HL-60 (cell line): Measurements from ENCODE around the gene COX7A2.

Experiments
- DNase-seq, 2 experiments: peaks; one replicate each; pipeline ENCODE4 v3.0.0-alpha.2; 2010 to 2020; ENCODE audit warnings: low read depth in 1 of 2, low spot score in 1 of 2
- H3K27ac ChIP-seq: fragments of 250-450 bp; sonication (Bioruptor Pico); replicated peaks from 2 replicates; pipeline ENCODE4 v1.5.1; 2020; ENCODE audit warnings: mild to moderate bottlenecking, moderate library complexity
- H3K27me3 ChIP-seq: fragments of 250-450 bp; sonication (Bioruptor Pico); 2 replicates; pipeline ENCODE4 v1.5.1; 2021; ENCODE audit warnings: mild to moderate bottlenecking, moderate library complexity; ENCODE audit not compliant: insufficient read depth, poor library complexity, severe bottlenecking
- H3K4me3 ChIP-seq: replicated peaks from 2 replicates; pipeline ENCODE4 v1.5.1; 2011; ENCODE audit warnings: mild to moderate bottlenecking, control low read depth, low read length; ENCODE audit not compliant: insufficient read depth
- CTCF ChIP-seq: IDR thresholded peaks from one replicate; pipeline ENCODE4 v1.5.1; 2011; ENCODE audit warnings: low read length, control low read depth, inconsistent platforms; ENCODE audit not compliant: insufficient read depth
- GABPA ChIP-seq: IDR thresholded peaks from 2 replicates; pipeline ENCODE4 v1.6.1; 2012; ENCODE audit warnings: low read depth
- POLR2AphosphoS5 ChIP-seq: IDR thresholded peaks from 2 replicates; pipeline ENCODE4 v1.6.1; 2012; ENCODE audit warnings: low read depth
- REST ChIP-seq: IDR thresholded peaks from 2 replicates; pipeline ENCODE4 v1.6.1; 2012; ENCODE audit warnings: low read depth; ENCODE audit not compliant: insufficient replicate concordance
- SPI1 ChIP-seq: IDR thresholded peaks from 2 replicates; pipeline ENCODE4 v1.6.1; 2012; ENCODE audit warnings: low read depth, mild to moderate bottlenecking, borderline replicate concordance

The COX7A2 gene

GRCh38 chr6:75246386-75246785 lies 2.8 kb upstream of the COX7A2 start:
- TF ChIP-seq GABPA: no peak
- no peak for TF ChIP-seq POLR2AphosphoS5
- H3K4me3 ChIP-seq: no peak overlapping the region
- no peaks in the 10 kb centered on the region for H3K27me3 ChIP-seq
- DNase-seq: no peak
- H3K27ac ChIP-seq: no peak overlapping the region

- no peak for DNase-seq
Measured at GRCh38 chr6:75244063-75244584, 523 bp upstream of the COX7A2 start.

GRCh38 chr6:75236630-75237029 lies 7.0 kb downstream of the COX7A2 start:
- H3K27ac ChIP-seq: no peak overlapping the region
- no peaks in the 10 kb centered on the region for H3K27me3 ChIP-seq
- TF ChIP-seq SPI1 (no peak), POLR2AphosphoS5 (no peak), CTCF (no peak), REST (no peak), GABPA (no peak)
- no peak for DNase-seq
- H3K4me3 ChIP-seq: no peak overlapping the region

More at GRCh38 chr6:75244063-75244584, 523 bp upstream of the COX7A2 start:
- Histone ChIP-seq H3K27ac (peak overlapping the region; percentile 89), H3K27me3 (no peaks in the 10 kb centered on the region), H3K4me3 (peak overlapping the region; percentile 30)
- TF ChIP-seq CTCF (no peak), GABPA (no peak), SPI1 (no peak)

- no peak overlapping the region for H3K4me3 ChIP-seq
- H3K27me3 ChIP-seq: no peaks in the 10 kb centered on the region
- no peak for DNase-seq
- H3K27ac ChIP-seq: no peak overlapping the region
- TF ChIP-seq SPI1: no peak
- TF ChIP-seq POLR2AphosphoS5: no peak
- TF ChIP-seq GABPA: no peak
- no peak for TF ChIP-seq REST
- no peak for TF ChIP-seq CTCF
Measured at GRCh38 chr6:75235271-75235670, 8.3 kb downstream of the COX7A2 start.
